ENCODE data around the gene IQCK. TPM values are rescaled to one million over a fixed set of nuclear protein-coding genes. Genes with fewer than 3 reads are reported as not detected.

IQCK gene
- total RNA-seq, 1 donor from 2014 or later = 7.6 TPM

DNA sequence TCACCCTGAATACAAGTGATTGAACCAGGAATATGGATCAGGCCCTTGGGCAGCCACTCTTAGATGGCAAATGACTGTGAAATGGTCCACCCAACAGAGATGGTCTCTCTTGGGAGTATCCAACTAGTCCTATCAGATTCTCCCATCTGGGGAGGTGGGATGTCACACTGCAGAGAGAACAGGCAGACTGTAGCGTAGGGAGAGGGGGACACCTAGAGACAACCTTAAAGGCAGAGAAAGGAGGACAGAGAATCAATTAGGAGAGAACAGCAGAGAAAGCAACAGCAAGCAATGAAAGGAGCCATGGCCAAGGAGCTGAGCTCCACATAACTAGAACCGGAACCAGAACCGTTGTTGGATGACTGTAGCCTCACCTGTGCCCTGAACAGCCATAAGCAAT is 37.2 kb downstream of the IQCK start:
- no peak for DNase-seq
- H3K27me3 ChIP-seq = no peaks in the 10 kb centered on the region
- TF ChIP-seq CTCF (IDR thresholded peaks at IDR 0.05) = no peak
- intact Hi-C loops (cut with DNase I) = no loop called here
- no peak overlapping the region for H3K4me3 ChIP-seq
- no peak for ATAC-seq
- no peaks in the 10 kb centered on the region for H3K4me1 ChIP-seq
- H3K36me3 ChIP-seq = no peaks in the 10 kb centered on the region
- no peaks in the 10 kb centered on the region for H3K9me3 ChIP-seq
- no peak overlapping the region for H3K27ac ChIP-seq

DNA sequence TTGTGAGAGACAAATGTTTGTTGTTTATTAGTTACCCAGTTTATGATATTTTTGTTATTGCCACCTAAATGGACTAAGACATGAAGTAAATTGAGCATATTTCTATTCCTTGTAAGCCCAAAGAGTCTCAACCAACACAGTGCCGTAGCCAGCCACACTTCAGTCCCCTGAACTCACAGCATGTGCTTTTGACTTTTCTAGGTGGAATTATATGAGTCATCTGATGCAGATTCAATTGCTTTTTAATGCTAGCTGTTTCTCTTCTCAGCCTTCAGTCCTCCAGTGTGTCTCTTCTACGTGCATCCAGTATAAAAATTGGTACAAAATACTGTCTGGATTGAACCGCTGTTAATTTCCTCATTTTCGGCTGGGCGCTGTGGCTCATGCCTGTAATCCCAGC is 39.0 kb downstream of the IQCK start:
- Histone ChIP-seq H3K27ac (no peak overlapping the region), H3K4me1 (no peaks in the 10 kb centered on the region), H3K36me3 (no peaks in the 10 kb centered on the region), H3K27me3 (no peaks in the 10 kb centered on the region), H3K9me3 (no peaks in the 10 kb centered on the region), H3K4me3 (no peak overlapping the region)
- TF ChIP-seq CTCF (IDR thresholded peaks at IDR 0.05) = no peak
- ATAC-seq (no peak), DNase-seq (no peak)
- intact Hi-C loops (cut with DNase I) = no loop called here

DNA sequence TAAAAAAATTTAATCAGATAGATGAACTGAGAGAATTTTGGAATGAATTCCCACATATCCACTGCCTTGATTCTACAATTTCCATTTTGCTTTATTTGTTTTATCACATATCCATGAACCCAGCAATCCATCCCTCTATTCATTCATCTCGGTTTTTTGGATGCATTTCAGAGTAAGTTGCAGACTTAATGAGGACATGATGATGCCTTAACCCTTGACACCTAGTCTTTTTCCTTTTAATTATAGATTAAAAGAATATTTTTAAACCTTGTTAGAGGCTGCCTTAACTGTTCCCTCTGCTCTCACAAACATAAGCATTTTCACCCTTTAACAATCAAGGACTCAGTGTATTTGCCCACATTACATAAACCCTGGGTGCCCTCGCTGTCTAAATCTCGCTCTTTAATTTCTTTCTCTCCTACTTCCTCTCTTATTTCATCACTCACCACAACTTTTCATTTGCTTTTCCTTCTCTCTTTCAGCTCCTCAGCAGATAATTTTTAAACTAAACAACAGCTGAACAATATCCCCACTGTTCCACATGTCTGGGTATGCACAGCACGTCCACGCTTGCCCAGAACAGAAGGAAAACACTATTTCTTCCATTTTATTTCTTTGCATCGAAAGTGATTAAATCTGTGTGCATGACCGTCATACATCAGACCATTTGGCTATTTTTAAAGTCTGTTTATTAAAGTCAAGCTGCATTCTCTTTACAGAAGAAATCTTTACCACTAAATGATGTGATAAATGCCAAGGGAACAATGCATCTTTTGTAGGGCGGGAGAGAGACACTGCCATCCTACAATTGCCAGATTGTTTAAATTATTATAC is 39.9 kb downstream of the IQCK start:
- Histone ChIP-seq H3K36me3 (no peaks in the 10 kb centered on the region), H3K4me3 (no peak overlapping the region), H3K9me3 (no peaks in the 10 kb centered on the region), H3K4me1 (no peaks in the 10 kb centered on the region), H3K27ac (no peak overlapping the region), H3K27me3 (no peaks in the 10 kb centered on the region)
- ATAC-seq = no peak
- TF ChIP-seq CTCF (IDR thresholded peaks at IDR 0.05) = no peak
- intact Hi-C loops (cut with DNase I) = no loop called here
- no peak for DNase-seq

DNA sequence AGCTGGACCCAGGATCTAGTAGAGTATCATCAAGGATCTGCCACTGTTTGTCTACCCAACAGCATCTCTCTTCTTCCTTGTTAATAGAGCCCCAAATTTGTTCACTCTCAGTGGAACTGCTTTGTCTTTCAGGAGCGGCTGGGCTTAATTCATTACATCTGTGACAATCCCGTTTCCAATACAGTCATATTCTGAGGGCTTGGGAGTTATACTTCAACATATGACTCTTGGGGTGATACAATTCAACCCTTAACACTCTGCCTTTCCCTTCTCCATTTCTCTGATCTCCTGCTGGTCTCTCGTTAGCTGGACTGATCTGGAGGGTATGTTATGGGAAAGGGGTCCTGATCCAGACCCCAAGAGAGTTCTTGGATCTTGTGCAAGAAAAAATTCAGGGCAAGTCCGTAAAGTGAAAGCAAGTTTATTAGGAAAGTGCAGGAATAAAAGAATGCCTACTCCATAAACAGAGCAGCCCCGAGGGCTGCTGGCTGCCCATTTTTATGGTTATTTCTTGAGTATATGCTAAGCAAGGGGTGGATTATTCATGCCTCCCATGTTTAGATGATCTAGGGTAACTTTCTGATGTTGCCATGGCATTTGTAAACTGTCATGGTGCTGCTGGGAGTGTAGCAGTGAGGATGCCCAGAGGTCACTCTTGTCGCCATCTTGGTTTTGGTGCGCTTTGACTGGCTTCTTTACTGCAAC is 42.4 kb downstream of the IQCK start:
- Histone ChIP-seq H3K27ac (no peak overlapping the region), H3K9me3 (no peaks in the 10 kb centered on the region), H3K27me3 (no peaks in the 10 kb centered on the region), H3K4me3 (no peak overlapping the region), H3K4me1 (peaks cover 2% of the 10 kb centered on the region), H3K36me3 (no peaks in the 10 kb centered on the region)
- intact Hi-C loops (cut with DNase I) = no loop called here
- ATAC-seq (no peak), DNase-seq (no peak)
- no peak for TF ChIP-seq CTCF (IDR thresholded peaks at IDR 0.05)

- no peak for TF ChIP-seq CTCF (IDR thresholded peaks at IDR 0.05)
- intact Hi-C loops (cut with DNase I) = no loop called here
- H3K36me3 ChIP-seq = no peaks in the 10 kb centered on the region
- H3K27me3 ChIP-seq = no peaks in the 10 kb centered on the region
- H3K27ac ChIP-seq = peak overlapping the region; percentile 25
- no peaks in the 10 kb centered on the region for H3K9me3 ChIP-seq
- H3K4me1 ChIP-seq = peaks cover 13% of the 10 kb centered on the region
- peak; percentile 80 for DNase-seq
- peak; percentile 82 for ATAC-seq
- H3K4me3 ChIP-seq = no peak overlapping the region
Measured at GRCh38 chr16:19765860-19766553, 47.9 kb downstream of the IQCK start.
